ENCODE results near the gene ATXN1. TPM values are rescaled to one million over a fixed set of nuclear protein-coding genes. Genes with fewer than 3 reads are reported as not detected.

The ATXN1 gene
- total RNA-seq, 1 donor from 2014 or later = 3.9 TPM

GRCh38 chr6:16302721-16303552 lies 458.3 kb downstream of the ATXN1 start:
- H3K36me3 Mint-ChIP-seq (ENCODE audit: low read depth) = no peaks in the 10 kb centered on the region
- no peak for DNase-seq (ENCODE audit: low read depth, low spot score)
- H3K4me3 Mint-ChIP-seq = no peak overlapping the region
- no peak overlapping the region for H3K27ac Mint-ChIP-seq (ENCODE audit: unreplicated experiment)
- no peaks in the 10 kb centered on the region for H3K9me3 Mint-ChIP-seq
- H3K4me1 Mint-ChIP-seq = peaks cover 10% of the 10 kb centered on the region
- TF ChIP-seq CTCF (conservative IDR thresholded peaks at IDR 0.05) = no peak
- H3K27me3 Mint-ChIP-seq (ENCODE audit: low read depth) = peaks cover 46% of the 10 kb centered on the region

- peaks cover 46% of the 10 kb centered on the region for H3K27me3 Mint-ChIP-seq (ENCODE audit: low read depth)
These were observed 459.7 kb downstream of the ATXN1 start for GRCh38 chr6:16301511-16301910.

GRCh38 chr6:16299861-16300260 lies 461.4 kb downstream of the ATXN1 start:
- no peaks in the 10 kb centered on the region for H3K9me3 Mint-ChIP-seq
- no peak overlapping the region for H3K4me3 Mint-ChIP-seq
- H3K36me3 Mint-ChIP-seq (ENCODE audit: low read depth) = no peaks in the 10 kb centered on the region

More at GRCh38 chr6:16301511-16301910, 459.7 kb downstream of the ATXN1 start:
- TF ChIP-seq CTCF (conservative IDR thresholded peaks at IDR 0.05) = no peak
- Mint-ChIP-seq H3K36me3 (ENCODE audit: low read depth) (no peaks in the 10 kb centered on the region), H3K27ac (ENCODE audit: unreplicated experiment) (no peak overlapping the region), H3K4me3 (no peak overlapping the region), H3K9me3 (no peaks in the 10 kb centered on the region), H3K4me1 (peaks cover 10% of the 10 kb centered on the region)
- no peak for DNase-seq (ENCODE audit: low read depth, low spot score)

GRCh38 chr6:16296061-16296670 lies 465.1 kb downstream of the ATXN1 start:
- H3K9me3 Mint-ChIP-seq = no peaks in the 10 kb centered on the region
- no peaks in the 10 kb centered on the region for H3K36me3 Mint-ChIP-seq (ENCODE audit: low read depth)
- H3K4me1 Mint-ChIP-seq = peaks cover 7% of the 10 kb centered on the region
- peaks cover 7% of the 10 kb centered on the region for H3K27me3 Mint-ChIP-seq (ENCODE audit: low read depth)
- TF ChIP-seq CTCF (conservative IDR thresholded peaks at IDR 0.05) = no peak
- DNase-seq (ENCODE audit: low read depth, low spot score) = no peak
- no peak overlapping the region for H3K27ac Mint-ChIP-seq (ENCODE audit: unreplicated experiment)
- H3K4me3 Mint-ChIP-seq = no peak overlapping the region

More at GRCh38 chr6:16299861-16300260, 461.4 kb downstream of the ATXN1 start:
- DNase-seq (ENCODE audit: low read depth, low spot score) = no peak
- Mint-ChIP-seq H3K27ac (ENCODE audit: unreplicated experiment) (no peak overlapping the region), H3K27me3 (ENCODE audit: low read depth) (peaks cover 35% of the 10 kb centered on the region), H3K4me1 (peaks cover 17% of the 10 kb centered on the region)
- no peak for TF ChIP-seq CTCF (conservative IDR thresholded peaks at IDR 0.05)

- Mint-ChIP-seq H3K27me3 (ENCODE audit: low read depth) (peaks cover 7% of the 10 kb centered on the region), H3K36me3 (ENCODE audit: low read depth) (no peaks in the 10 kb centered on the region), H3K4me3 (no peak overlapping the region), H3K4me1 (peaks cover 7% of the 10 kb centered on the region), H3K27ac (ENCODE audit: unreplicated experiment) (no peak overlapping the region), H3K9me3 (no peaks in the 10 kb centered on the region)
- DNase-seq (ENCODE audit: low read depth, low spot score) = no peak
- no peak for TF ChIP-seq CTCF (conservative IDR thresholded peaks at IDR 0.05)
These were observed 465.8 kb downstream of the ATXN1 start for GRCh38 chr6:16295471-16295870.
